Measurements from ENCODE around the gene NEURL1. TPM values are rescaled to one million over a fixed set of nuclear protein-coding genes. Genes with fewer than 3 reads are reported as not detected.

NEURL1 gene
- total RNA-seq, 6 experiments from 2014 or later, result 0.06 to 0.46 (median 0.27) TPM

DNA sequence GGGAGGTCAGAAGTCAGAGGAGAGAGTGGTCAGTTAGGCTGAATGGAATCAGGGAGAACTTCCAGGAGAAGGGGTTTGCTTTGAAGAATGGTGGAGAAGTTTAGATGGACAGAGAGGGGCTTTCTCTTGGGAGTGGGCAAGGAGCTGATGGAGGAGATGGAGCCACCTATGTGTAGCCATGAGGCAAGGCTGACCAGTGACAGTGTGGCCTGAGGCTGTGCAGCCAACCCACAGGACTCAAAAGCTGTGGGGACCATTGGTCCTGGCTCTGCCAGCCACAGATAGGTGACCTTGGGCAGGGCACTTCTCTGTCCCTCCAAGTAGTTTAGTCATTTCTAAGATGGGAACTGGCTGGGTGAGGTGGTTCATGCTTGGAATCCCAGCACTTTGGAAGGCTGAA, 18.7 kb downstream of the NEURL1 start:
- TF ChIP-seq, protein P1, sequence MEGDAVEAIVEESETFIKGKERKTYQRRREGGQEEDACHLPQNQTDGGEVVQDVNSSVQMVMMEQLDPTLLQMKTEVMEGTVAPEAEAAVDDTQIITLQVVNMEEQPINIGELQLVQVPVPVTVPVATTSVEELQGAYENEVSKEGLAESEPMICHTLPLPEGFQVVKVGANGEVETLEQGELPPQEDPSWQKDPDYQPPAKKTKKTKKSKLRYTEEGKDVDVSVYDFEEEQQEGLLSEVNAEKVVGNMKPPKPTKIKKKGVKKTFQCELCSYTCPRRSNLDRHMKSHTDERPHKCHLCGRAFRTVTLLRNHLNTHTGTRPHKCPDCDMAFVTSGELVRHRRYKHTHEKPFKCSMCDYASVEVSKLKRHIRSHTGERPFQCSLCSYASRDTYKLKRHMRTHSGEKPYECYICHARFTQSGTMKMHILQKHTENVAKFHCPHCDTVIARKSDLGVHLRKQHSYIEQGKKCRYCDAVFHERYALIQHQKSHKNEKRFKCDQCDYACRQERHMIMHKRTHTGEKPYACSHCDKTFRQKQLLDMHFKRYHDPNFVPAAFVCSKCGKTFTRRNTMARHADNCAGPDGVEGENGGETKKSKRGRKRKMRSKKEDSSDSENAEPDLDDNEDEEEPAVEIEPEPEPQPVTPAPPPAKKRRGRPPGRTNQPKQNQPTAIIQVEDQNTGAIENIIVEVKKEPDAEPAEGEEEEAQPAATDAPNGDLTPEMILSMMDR (IDR thresholded peaks at IDR 0.05), result no peak
- DNase-seq, result no peak
- Mint-ChIP-seq H3K27me3 (ENCODE audit: insufficient read depth) (peaks cover 43% of the 10 kb centered on the region), H3K4me3 (no peak overlapping the region), H3K27ac (no peak overlapping the region), H3K36me3 (ENCODE audit: low read depth) (no peaks in the 10 kb centered on the region), H3K9me3 (no peaks in the 10 kb centered on the region), H3K4me1 (ENCODE audit: low read depth) (peaks cover 8% of the 10 kb centered on the region)

DNA sequence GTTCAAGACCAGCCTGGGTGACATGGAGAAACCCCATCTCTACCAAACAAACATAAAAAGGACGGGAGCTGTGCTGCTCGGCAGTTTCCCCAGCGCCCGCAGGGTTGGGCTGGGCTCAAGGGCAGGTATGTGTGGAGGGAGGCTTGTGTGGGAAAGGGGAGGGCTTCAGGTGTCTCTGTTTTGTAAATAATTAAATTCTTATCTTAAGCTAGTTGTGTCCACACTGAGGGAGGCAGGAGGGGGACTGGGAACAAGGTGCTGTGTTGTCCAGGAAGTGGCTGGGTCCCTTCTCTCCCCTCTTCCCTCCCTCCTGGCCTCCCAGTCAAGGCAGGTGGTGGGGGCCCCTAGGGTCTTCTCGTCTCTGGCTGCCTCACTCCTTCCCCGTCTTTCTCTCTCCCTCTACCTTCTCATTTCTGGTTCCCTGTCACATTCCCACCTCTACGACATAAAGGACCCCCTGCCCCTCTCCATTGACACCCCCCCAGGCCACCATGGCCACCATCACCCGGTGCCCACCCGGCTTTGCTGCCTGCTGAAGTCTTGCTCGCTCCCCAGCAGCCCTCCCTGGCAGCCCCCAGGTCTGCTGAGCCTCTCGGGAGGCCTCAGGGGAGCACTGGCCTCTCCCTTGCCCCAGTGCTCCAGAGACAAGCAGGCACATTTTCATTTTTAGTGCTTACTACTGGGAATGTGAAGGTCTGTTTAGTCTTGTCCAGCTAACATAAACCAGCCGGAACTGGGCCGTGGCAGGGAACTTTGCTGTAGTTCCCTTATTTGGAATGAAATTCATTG, 19.3 kb downstream of the NEURL1 start:
- H3K9me3 Mint-ChIP-seq, result no peaks in the 10 kb centered on the region
- H3K27ac Mint-ChIP-seq, result no peak overlapping the region
- H3K27me3 Mint-ChIP-seq (ENCODE audit: insufficient read depth), result peaks cover 40% of the 10 kb centered on the region
- H3K4me1 Mint-ChIP-seq (ENCODE audit: low read depth), result peaks cover 8% of the 10 kb centered on the region
- H3K36me3 Mint-ChIP-seq (ENCODE audit: low read depth), result no peaks in the 10 kb centered on the region
- no peak for DNase-seq
- H3K4me3 Mint-ChIP-seq, result no peak overlapping the region
- TF ChIP-seq, protein P1 (IDR thresholded peaks at IDR 0.05), result no peak

DNA sequence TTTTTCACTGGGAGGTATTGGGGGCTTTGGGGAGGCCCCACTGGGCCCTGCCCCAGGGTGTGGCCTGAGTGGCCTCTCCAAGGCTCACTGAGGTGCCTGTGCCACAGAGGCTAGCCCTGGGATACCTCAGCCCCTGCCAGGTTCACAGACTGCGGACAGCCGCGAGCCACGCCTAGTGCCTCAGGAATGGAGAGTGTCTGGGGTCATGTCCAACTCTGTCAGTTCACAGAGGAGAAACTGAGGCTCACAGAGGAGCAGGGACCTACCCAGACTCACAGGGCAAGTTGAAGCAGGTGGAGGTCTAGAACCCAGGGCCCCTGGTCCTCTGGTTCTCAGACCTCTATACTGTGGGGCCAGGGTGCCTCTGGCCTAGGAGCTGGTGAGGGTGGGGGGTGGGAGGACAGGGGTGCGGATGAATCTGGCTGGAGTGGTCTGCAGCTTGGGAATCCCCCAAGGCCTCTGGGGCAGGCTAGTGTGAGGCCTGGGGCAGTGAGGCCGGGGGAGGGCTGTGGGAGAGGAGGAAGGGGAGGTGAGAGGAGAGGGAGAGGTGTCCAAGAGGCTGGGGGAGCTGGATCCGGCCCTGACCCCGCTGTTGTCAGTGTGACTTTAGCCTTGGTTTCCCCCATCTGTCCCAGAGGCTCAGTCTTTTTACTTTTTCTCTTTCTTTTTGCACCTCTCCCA, 20.0 kb downstream of the NEURL1 start:
- H3K36me3 Mint-ChIP-seq (ENCODE audit: low read depth), result no peaks in the 10 kb centered on the region
- TF ChIP-seq, protein P1 (IDR thresholded peaks at IDR 0.05), result no peak
- peaks cover 8% of the 10 kb centered on the region for H3K4me1 Mint-ChIP-seq (ENCODE audit: low read depth)
- H3K9me3 Mint-ChIP-seq, result no peaks in the 10 kb centered on the region
- no peak overlapping the region for H3K4me3 Mint-ChIP-seq
- H3K27me3 Mint-ChIP-seq (ENCODE audit: insufficient read depth), result peaks cover 38% of the 10 kb centered on the region
- no peak overlapping the region for H3K27ac Mint-ChIP-seq
- DNase-seq, result no peak

DNA sequence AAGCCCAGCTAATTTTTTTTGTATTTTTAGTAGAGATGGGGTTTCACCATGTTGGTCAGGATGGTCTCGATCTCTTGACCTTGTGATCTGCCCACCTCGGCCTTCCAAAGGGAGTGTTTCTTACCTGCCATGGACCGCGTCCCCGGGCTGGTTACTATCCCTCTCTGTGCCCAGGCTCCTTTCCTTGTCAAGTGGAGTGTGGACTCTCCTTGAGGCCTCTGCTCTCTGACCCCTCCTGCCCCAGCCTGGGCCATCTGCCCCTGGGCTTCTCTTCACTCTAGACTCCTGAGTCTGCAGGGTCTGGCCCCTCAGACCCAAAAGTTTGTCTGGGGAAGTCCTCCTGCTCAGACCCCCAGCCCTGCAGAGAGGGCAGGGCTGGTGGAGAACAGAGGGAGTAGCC, 20.7 kb downstream of the NEURL1 start:
- Mint-ChIP-seq H3K9me3 (no peaks in the 10 kb centered on the region), H3K27me3 (ENCODE audit: insufficient read depth) (peaks cover 38% of the 10 kb centered on the region), H3K36me3 (ENCODE audit: low read depth) (no peaks in the 10 kb centered on the region), H3K27ac (no peak overlapping the region), H3K4me3 (no peak overlapping the region), H3K4me1 (ENCODE audit: low read depth) (peaks cover 8% of the 10 kb centered on the region)
- TF ChIP-seq, protein P1 (IDR thresholded peaks at IDR 0.05), result no peak
- no peak for DNase-seq

DNA sequence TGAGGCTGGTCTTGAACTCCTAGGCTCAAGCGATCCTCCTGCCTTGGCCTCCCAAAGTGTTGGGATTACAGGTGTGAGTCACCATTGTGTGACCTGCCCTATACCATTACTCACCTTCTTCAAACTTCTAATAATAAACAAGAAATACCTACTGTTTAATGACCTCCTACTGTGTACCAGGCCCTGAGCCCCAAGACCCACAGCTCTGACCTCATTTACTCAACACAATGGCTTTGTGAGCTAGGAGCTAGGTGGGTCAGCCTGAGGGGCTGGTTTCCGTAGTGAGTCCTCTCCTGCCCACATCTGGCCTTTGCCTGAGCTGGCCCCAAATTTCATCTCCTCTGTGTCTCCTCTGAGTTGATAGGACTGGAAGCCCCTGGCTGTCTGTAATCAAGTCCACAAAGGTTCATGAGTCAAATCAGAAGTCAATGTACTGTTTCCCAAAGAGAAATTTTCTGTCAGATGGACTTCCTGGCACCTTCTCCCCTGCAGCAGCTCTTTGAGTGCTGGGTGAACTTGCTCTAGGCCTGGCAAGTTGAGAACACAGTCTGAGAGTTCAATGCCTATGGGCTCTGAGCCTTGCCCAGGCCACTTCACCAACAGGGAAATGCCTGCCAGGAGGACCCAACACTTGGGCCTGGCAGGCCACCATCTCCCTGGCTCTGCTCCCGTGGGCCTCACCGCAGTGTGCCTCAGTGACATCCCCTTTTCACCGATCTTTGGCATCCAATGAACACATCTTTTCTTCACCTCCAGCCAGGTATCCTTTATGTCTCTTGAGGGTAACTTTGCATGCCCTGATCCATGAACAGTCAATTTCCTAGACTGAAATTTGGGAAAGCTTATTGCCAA, 24.0 kb downstream of the NEURL1 start:
- peaks cover 8% of the 10 kb centered on the region for H3K4me1 Mint-ChIP-seq (ENCODE audit: low read depth)
- TF ChIP-seq, protein P1 (IDR thresholded peaks at IDR 0.05), result no peak
- no peak overlapping the region for H3K27ac Mint-ChIP-seq
- no peak overlapping the region for H3K4me3 Mint-ChIP-seq
- peaks cover 13% of the 10 kb centered on the region for H3K36me3 Mint-ChIP-seq (ENCODE audit: low read depth)
- peaks cover 26% of the 10 kb centered on the region for H3K27me3 Mint-ChIP-seq (ENCODE audit: insufficient read depth)
- peaks cover 18% of the 10 kb centered on the region for H3K9me3 Mint-ChIP-seq
- no peak for DNase-seq
